ENCODE data around the gene SLC2A13. TPM values are rescaled to one million over a fixed set of nuclear protein-coding genes. Genes with fewer than 3 reads are reported as not detected.

Gene SLC2A13
- total and polyA plus RNA-seq, 2 donors (not counting 1 experiment from before 2014, with no cell fraction given): 5.4 to 10.2 TPM

- H3K9me3 ChIP-seq (ENCODE audit: control insufficient read depth, insufficient read depth, low read depth, low read length): no peaks in the 10 kb centered on the region
Observed at GRCh38 chr12:40107098-40107802, 1.4 kb upstream of the SLC2A13 start.

GRCh38 chr12:40106655-40107054 is 774 bp upstream of the SLC2A13 start:
- Histone ChIP-seq H4K20me1 (ENCODE audit: control insufficient read depth, extremely low read depth, insufficient read depth, low read length) (no peaks in the 10 kb centered on the region), H3K4me3 (replicated peaks in 1 of 4; ENCODE audit: control extremely low read depth in 1 of 4, insufficient read depth in 1 of 4, low read depth in 3 of 4, low read length in 4 of 4) (peak overlapping the region; percentile 10 to 76 (median 43)), H3K4me2 (ENCODE audit: extremely low read depth, insufficient read depth, low read length) (peak overlapping the region; percentile 55), H3K36me3 (ENCODE audit: control insufficient read depth, insufficient read depth, low read length) (no peaks in the 10 kb centered on the region), H2AFZ (ENCODE audit: low read length) (peak overlapping the region; percentile 84), H3K79me2 (ENCODE audit: control insufficient read depth, insufficient read depth, low read length) (no peaks in the 10 kb centered on the region), H3K27me3 (ENCODE audit: control insufficient read depth, insufficient read depth, low read length) (no peaks in the 10 kb centered on the region), H3K4me1 (ENCODE audit: control insufficient read depth, extremely low read depth, insufficient read depth, low read length) (no peaks in the 10 kb centered on the region), H3K9ac (ENCODE audit: insufficient read depth, low read length) (no peak overlapping the region), H3K9me3 (ENCODE audit: control insufficient read depth, insufficient read depth, low read depth, low read length) (no peaks in the 10 kb centered on the region), H3K27ac (ENCODE audit: insufficient read depth, low read length) (no peak overlapping the region)
- TF ChIP-seq CTCF (conservative IDR thresholded peaks at IDR 0.05 in 1 of 2, IDR thresholded peaks at IDR 0.05 in 1 of 2; ENCODE audit: low read depth in 1 of 2, low read length in 2 of 2) (no peak), EZH2 (IDR thresholded peaks at IDR 0.05; ENCODE audit: low read length, missing control alignments) (no peak)
- DNase-seq (ENCODE audit: low read depth in 2 of 2): no peak

More at GRCh38 chr12:40107098-40107802, 1.4 kb upstream of the SLC2A13 start:
- DNase-seq (ENCODE audit: low read depth in 2 of 2): peak; percentile 58 to 91
- Histone ChIP-seq H3K27me3 (ENCODE audit: control insufficient read depth, insufficient read depth, low read length) (no peaks in the 10 kb centered on the region), H3K9ac (ENCODE audit: insufficient read depth, low read length) (no peak overlapping the region), H3K79me2 (ENCODE audit: control insufficient read depth, insufficient read depth, low read length) (no peaks in the 10 kb centered on the region), H3K36me3 (ENCODE audit: control insufficient read depth, insufficient read depth, low read length) (no peaks in the 10 kb centered on the region), H4K20me1 (ENCODE audit: control insufficient read depth, extremely low read depth, insufficient read depth, low read length) (no peaks in the 10 kb centered on the region), H3K4me2 (ENCODE audit: extremely low read depth, insufficient read depth, low read length) (peak overlapping the region; percentile 55), H2AFZ (ENCODE audit: low read length) (peak overlapping the region; percentile 52), H3K4me1 (ENCODE audit: control insufficient read depth, extremely low read depth, insufficient read depth, low read length) (no peaks in the 10 kb centered on the region), H3K27ac (ENCODE audit: insufficient read depth, low read length) (no peak overlapping the region), H3K4me3 (replicated peaks in 1 of 4; ENCODE audit: control extremely low read depth in 1 of 4, insufficient read depth in 1 of 4, low read depth in 3 of 4, low read length in 4 of 4) (peak overlapping the region; percentile 49 to 76 (median 60))
- TF ChIP-seq EZH2 (IDR thresholded peaks at IDR 0.05; ENCODE audit: low read length, missing control alignments): no peak
- peak; percentile 92 to 93 for TF ChIP-seq CTCF (conservative IDR thresholded peaks at IDR 0.05 in 1 of 2, IDR thresholded peaks at IDR 0.05 in 1 of 2; ENCODE audit: low read depth in 1 of 2, low read length in 2 of 2)

GRCh38 chr12:40106202-40106533 is 287 bp upstream of the SLC2A13 start:
- Histone ChIP-seq H3K27ac (ENCODE audit: insufficient read depth, low read length) (no peak overlapping the region), H2AFZ (ENCODE audit: low read length) (peak overlapping the region; percentile 84), H4K20me1 (ENCODE audit: control insufficient read depth, extremely low read depth, insufficient read depth, low read length) (no peaks in the 10 kb centered on the region), H3K79me2 (ENCODE audit: control insufficient read depth, insufficient read depth, low read length) (no peaks in the 10 kb centered on the region), H3K9me3 (ENCODE audit: control insufficient read depth, insufficient read depth, low read depth, low read length) (no peaks in the 10 kb centered on the region), H3K27me3 (ENCODE audit: control insufficient read depth, insufficient read depth, low read length) (no peaks in the 10 kb centered on the region), H3K36me3 (ENCODE audit: control insufficient read depth, insufficient read depth, low read length) (no peaks in the 10 kb centered on the region), H3K4me1 (ENCODE audit: control insufficient read depth, extremely low read depth, insufficient read depth, low read length) (no peaks in the 10 kb centered on the region), H3K4me3 (replicated peaks in 1 of 4; ENCODE audit: control extremely low read depth in 1 of 4, insufficient read depth in 1 of 4, low read depth in 3 of 4, low read length in 4 of 4) (peak overlapping the region; percentile 22 to 76 (median 43)), H3K4me2 (ENCODE audit: extremely low read depth, insufficient read depth, low read length) (peak overlapping the region; percentile 69), H3K9ac (ENCODE audit: insufficient read depth, low read length) (no peak overlapping the region)
- DNase-seq (ENCODE audit: low read depth in 2 of 2): no peak
- TF ChIP-seq CTCF (conservative IDR thresholded peaks at IDR 0.05 in 1 of 2, IDR thresholded peaks at IDR 0.05 in 1 of 2; ENCODE audit: low read depth in 1 of 2, low read length in 2 of 2) (no peak), EZH2 (IDR thresholded peaks at IDR 0.05; ENCODE audit: low read length, missing control alignments) (no peak)
